ENCODE results near the gene CDYL2.

CDYL2 gene

GRCh38 chr16:80618862-80619648, 185.3 kb downstream of the CDYL2 start:
- no peak for DNase-seq

- no peak for DNase-seq
Observed at GRCh38 chr16:80616362-80616761, 188.0 kb downstream of the CDYL2 start.

- DNase-seq = no peak
Observed at GRCh38 chr16:80615735-80616134, 188.7 kb downstream of the CDYL2 start.

- DNase-seq = no peak
Observed at GRCh38 chr16:80614908-80615671, 189.3 kb downstream of the CDYL2 start.

- DNase-seq = no peak
Observed at GRCh38 chr16:80612461-80613017, 191.9 kb downstream of the CDYL2 start.

- DNase-seq = no peak
Observed at GRCh38 chr16:80611930-80612327, 192.5 kb downstream of the CDYL2 start.

GRCh38 chr16:80611171-80611929, 193.0 kb downstream of the CDYL2 start:
- no peak for DNase-seq

GRCh38 chr16:80610481-80611156, 193.8 kb downstream of the CDYL2 start:
- DNase-seq = no peak

GRCh38 chr16:80608946-80609345, 195.5 kb downstream of the CDYL2 start:
- no peak for DNase-seq

GRCh38 chr16:80607204-80607603, 197.2 kb downstream of the CDYL2 start:
- no peak for DNase-seq

GRCh38 chr16:80606221-80606766, 198.1 kb downstream of the CDYL2 start:
- DNase-seq = no peak

- no peak for DNase-seq
Observed at GRCh38 chr16:80604600-80605355, 199.6 kb downstream of the CDYL2 start.

GRCh38 chr16:80602894-80603293, 201.5 kb downstream of the CDYL2 start:
- no peak for DNase-seq

GRCh38 chr16:80601182-80601581, 203.2 kb downstream of the CDYL2 start:
- no peak for DNase-seq

GRCh38 chr16:80599466-80599865, 204.9 kb downstream of the CDYL2 start:
- no peak for DNase-seq

GRCh38 chr16:80596507-80597207, 207.7 kb downstream of the CDYL2 start:
- no peak for DNase-seq

- no peak for DNase-seq
Observed at GRCh38 chr16:80594756-80595155, 209.6 kb downstream of the CDYL2 start.

- DNase-seq = no peak
Observed at GRCh38 chr16:80592273-80592672, 212.1 kb downstream of the CDYL2 start.

GRCh38 chr16:80591071-80591915, 213.1 kb downstream of the CDYL2 start:
- DNase-seq = peak; percentile 67

GRCh38 chr16:80587071-80587470, 217.3 kb downstream of the CDYL2 start:
- DNase-seq = no peak

Measured in GF-D8 (cell line).